Inflammatory macrophage treated with lipopolysaccharide for 4 hours (primary cell): ENCODE data around the gene HCFC1.
A peak's percentile ranks its signal among the peaks of the same experiment; 100 is the strongest.

Source experiments
- DNase-seq: peaks from one replicate; pipeline ENCODE4 v3.0.0-alpha.2; 2020

HCFC1 gene

GRCh38 chrX:153900831-153901752 lies 70.5 kb downstream of the HCFC1 start:
- DNase-seq = peak; percentile 90

GRCh38 chrX:153897899-153898298 lies 73.7 kb downstream of the HCFC1 start:
- DNase-seq = no peak
